ENCODE data around the gene MAD1L1. TPM values are rescaled to one million over a fixed set of nuclear protein-coding genes. Genes with fewer than 3 reads are reported as not detected.

MAD1L1 gene
- total RNA-seq, 1 experiment from 2014 or later: 46.7 TPM

DNA sequence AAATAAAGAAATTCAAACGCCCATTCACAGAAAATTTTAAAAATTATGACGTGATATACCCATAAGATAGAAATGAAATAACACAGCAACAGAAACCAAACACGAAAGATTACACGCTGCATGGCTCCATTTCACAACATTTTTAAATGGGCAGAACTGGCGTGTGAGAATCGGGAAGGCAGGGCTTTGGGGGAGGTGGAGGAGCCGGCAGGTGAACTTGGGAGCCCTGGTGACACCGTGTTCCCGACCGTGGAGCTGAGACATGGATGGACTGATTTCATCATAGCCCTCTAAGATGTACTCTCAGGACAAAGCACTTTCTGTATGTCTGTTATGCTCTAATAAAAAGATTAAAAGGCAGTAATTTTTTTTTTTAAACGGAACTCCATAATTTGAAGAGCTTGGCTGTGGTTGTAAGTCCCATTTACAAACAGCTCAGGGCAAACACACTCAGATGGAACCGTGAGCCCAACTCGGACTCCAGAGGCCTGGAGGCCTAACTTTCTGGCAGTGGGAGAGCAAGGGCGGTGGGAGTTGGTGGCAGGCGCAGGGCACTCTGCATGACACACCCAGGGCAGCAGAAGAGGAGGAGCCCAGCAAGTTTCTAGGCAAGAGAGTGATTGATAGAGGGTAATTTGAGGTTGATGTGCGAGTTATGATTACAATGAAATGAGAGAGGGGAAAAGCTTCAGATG, 203.4 kb downstream of the MAD1L1 start:
- intact Hi-C loops (cut with micrococcal nuclease; ENCODE audit: unreplicated experiment): no loop called here

GRCh38 chr7:2028733-2029132, 204.0 kb downstream of the MAD1L1 start:
- H3K9me3 ChIP-seq (ENCODE audit: low read depth, low read length, poor library complexity, severe bottlenecking): peaks cover 36% of the 10 kb centered on the region
- no peaks in the 10 kb centered on the region for H3K36me3 ChIP-seq (ENCODE audit: insufficient read depth, low read length, poor library complexity, severe bottlenecking)
- no peak for DNase-seq (ENCODE audit: low spot score)
- peaks cover 23% of the 10 kb centered on the region for H3K4me1 ChIP-seq (ENCODE audit: insufficient read depth, low read length, poor library complexity, severe bottlenecking)
- TF ChIP-seq, protein P1, sequence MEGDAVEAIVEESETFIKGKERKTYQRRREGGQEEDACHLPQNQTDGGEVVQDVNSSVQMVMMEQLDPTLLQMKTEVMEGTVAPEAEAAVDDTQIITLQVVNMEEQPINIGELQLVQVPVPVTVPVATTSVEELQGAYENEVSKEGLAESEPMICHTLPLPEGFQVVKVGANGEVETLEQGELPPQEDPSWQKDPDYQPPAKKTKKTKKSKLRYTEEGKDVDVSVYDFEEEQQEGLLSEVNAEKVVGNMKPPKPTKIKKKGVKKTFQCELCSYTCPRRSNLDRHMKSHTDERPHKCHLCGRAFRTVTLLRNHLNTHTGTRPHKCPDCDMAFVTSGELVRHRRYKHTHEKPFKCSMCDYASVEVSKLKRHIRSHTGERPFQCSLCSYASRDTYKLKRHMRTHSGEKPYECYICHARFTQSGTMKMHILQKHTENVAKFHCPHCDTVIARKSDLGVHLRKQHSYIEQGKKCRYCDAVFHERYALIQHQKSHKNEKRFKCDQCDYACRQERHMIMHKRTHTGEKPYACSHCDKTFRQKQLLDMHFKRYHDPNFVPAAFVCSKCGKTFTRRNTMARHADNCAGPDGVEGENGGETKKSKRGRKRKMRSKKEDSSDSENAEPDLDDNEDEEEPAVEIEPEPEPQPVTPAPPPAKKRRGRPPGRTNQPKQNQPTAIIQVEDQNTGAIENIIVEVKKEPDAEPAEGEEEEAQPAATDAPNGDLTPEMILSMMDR (conservative IDR thresholded peaks at IDR 0.05; ENCODE audit: low read depth, low read length): no peak
- TF ChIP-seq EZH2 (IDR thresholded peaks at IDR 0.05; ENCODE audit: borderline replicate concordance, low read depth, low read length, poor library complexity, severe bottlenecking): no peak
- ChIA-PET CTCF (no interaction called here), POLR2A (ENCODE audit: low non-redundant PET) (no interaction called here)
- no peak overlapping the region for H3K27ac ChIP-seq (ENCODE audit: low read depth, low read length, poor library complexity, severe bottlenecking)
- no peaks in the 10 kb centered on the region for H3K27me3 ChIP-seq (replicated peaks; ENCODE audit: insufficient read depth, low read depth, low read length, poor library complexity)
- H3K4me3 ChIP-seq (ENCODE audit: low read depth, low read length, poor library complexity, severe bottlenecking): no peak overlapping the region
- no TSS peak for BruUV-seq (replicated peaks)
- intact Hi-C loops (cut with micrococcal nuclease; ENCODE audit: unreplicated experiment): no loop called here

More for the DNA sequence above, 203.4 kb downstream of the MAD1L1 start:
- no peak overlapping the region for H3K27ac ChIP-seq (ENCODE audit: low read depth, low read length, poor library complexity, severe bottlenecking)
- H3K4me3 ChIP-seq (ENCODE audit: low read depth, low read length, poor library complexity, severe bottlenecking): no peak overlapping the region
- CTCF ChIA-PET: interaction anchor here (0.5 kb wide), 1 partner anchor 359 kb away, joined by 3 read pairs; the partner anchor contains the start of gene ELFN1
- no peak for TF ChIP-seq EZH2 (IDR thresholded peaks at IDR 0.05; ENCODE audit: borderline replicate concordance, low read depth, low read length, poor library complexity, severe bottlenecking)
- TF ChIP-seq, protein P1 (conservative IDR thresholded peaks at IDR 0.05; ENCODE audit: low read depth, low read length): no peak
- H3K27me3 ChIP-seq (replicated peaks; ENCODE audit: insufficient read depth, low read depth, low read length, poor library complexity): no peaks in the 10 kb centered on the region
- no peak for DNase-seq (ENCODE audit: low spot score)
- H3K4me1 ChIP-seq (ENCODE audit: insufficient read depth, low read length, poor library complexity, severe bottlenecking): peaks cover 23% of the 10 kb centered on the region
- H3K9me3 ChIP-seq (ENCODE audit: low read depth, low read length, poor library complexity, severe bottlenecking): peaks cover 34% of the 10 kb centered on the region
- BruUV-seq (replicated peaks): no TSS peak
- no peaks in the 10 kb centered on the region for H3K36me3 ChIP-seq (ENCODE audit: insufficient read depth, low read length, poor library complexity, severe bottlenecking)
- POLR2A ChIA-PET (ENCODE audit: low non-redundant PET): no interaction called here

DNA sequence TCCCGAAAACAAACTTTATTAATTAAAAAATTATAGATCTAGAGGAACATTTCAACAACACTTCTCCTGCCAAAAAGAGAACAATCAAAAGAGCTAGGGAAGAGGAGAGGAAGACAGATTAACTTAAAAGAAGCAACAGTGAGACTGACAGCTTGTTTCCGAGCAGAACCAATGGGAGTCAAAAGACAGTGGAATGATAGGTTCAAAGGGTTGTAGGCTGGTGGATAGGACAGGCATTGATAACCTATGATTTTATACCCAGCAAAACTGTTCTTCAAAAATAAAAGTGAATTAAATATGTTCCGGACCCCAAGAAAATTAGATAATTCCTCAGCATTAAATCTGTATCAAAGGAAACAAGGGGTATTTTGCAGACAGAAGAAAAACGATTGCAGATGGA, 207.6 kb downstream of the MAD1L1 start:
- CTCF ChIA-PET: no interaction called here

More for the DNA sequence above, 207.6 kb downstream of the MAD1L1 start:
- Histone ChIP-seq H3K36me3 (ENCODE audit: insufficient read depth, low read length, poor library complexity, severe bottlenecking) (no peaks in the 10 kb centered on the region), H3K9me3 (ENCODE audit: low read depth, low read length, poor library complexity, severe bottlenecking) (peaks cover 36% of the 10 kb centered on the region), H3K4me3 (ENCODE audit: low read depth, low read length, poor library complexity, severe bottlenecking) (no peak overlapping the region), H3K4me1 (ENCODE audit: insufficient read depth, low read length, poor library complexity, severe bottlenecking) (no peaks in the 10 kb centered on the region), H3K27ac (ENCODE audit: low read depth, low read length, poor library complexity, severe bottlenecking) (no peak overlapping the region), H3K27me3 (replicated peaks; ENCODE audit: insufficient read depth, low read depth, low read length, poor library complexity) (no peaks in the 10 kb centered on the region)
- TF ChIP-seq, protein P1 (conservative IDR thresholded peaks at IDR 0.05; ENCODE audit: low read depth, low read length): no peak
- TF ChIP-seq EZH2 (IDR thresholded peaks at IDR 0.05; ENCODE audit: borderline replicate concordance, low read depth, low read length, poor library complexity, severe bottlenecking): no peak
- DNase-seq (ENCODE audit: low spot score): no peak
- no TSS peak for BruUV-seq (replicated peaks)
- intact Hi-C loops (cut with micrococcal nuclease; ENCODE audit: unreplicated experiment): no loop called here
- POLR2A ChIA-PET (ENCODE audit: low non-redundant PET): no interaction called here
